Measurements from ENCODE around the gene MACF1.
"Not testable (repeated sequence)": the region's sequence is repeated elsewhere in the genome, so short reads cannot be mapped to it uniquely, and the experiment has no call there.

The MACF1 gene

GRCh38 chr1:39494671-39495410 lies 290.3 kb downstream of the MACF1 start:
- DNase-seq (ENCODE audit: low spot score) = no peak

- not testable (repeated sequence) for DNase-seq (ENCODE audit: low spot score)
Measured at GRCh38 chr1:39496520-39496919, 292.0 kb downstream of the MACF1 start.

- DNase-seq (ENCODE audit: low spot score) = no peak
Measured at GRCh38 chr1:39497585-39497984, 293.1 kb downstream of the MACF1 start.

- not testable (repeated sequence) for DNase-seq (ENCODE audit: low spot score)
Measured at GRCh38 chr1:39498096-39498710, 293.7 kb downstream of the MACF1 start.

- not testable (repeated sequence) for DNase-seq (ENCODE audit: low spot score)
Measured at GRCh38 chr1:39498821-39499220, 294.3 kb downstream of the MACF1 start.

GRCh38 chr1:39499668-39500067 lies 295.2 kb downstream of the MACF1 start:
- DNase-seq (ENCODE audit: low spot score) = no peak

GRCh38 chr1:39500862-39501389 lies 296.4 kb downstream of the MACF1 start:
- no peak for DNase-seq (ENCODE audit: low spot score)

- no peak for DNase-seq (ENCODE audit: low spot score)
Measured at GRCh38 chr1:39501666-39502065, 297.2 kb downstream of the MACF1 start.

- not testable (repeated sequence) for DNase-seq (ENCODE audit: low spot score)
Measured at GRCh38 chr1:39504436-39504835, 299.9 kb downstream of the MACF1 start.

- no peak for DNase-seq (ENCODE audit: low spot score)
Measured at GRCh38 chr1:39505289-39505688, 300.8 kb downstream of the MACF1 start.

- no peak for DNase-seq (ENCODE audit: low spot score)
Measured at GRCh38 chr1:39507230-39507928, 302.9 kb downstream of the MACF1 start.

GRCh38 chr1:39508266-39508665 lies 303.8 kb downstream of the MACF1 start:
- no peak for DNase-seq (ENCODE audit: low spot score)

- no peak for DNase-seq (ENCODE audit: low spot score)
Measured at GRCh38 chr1:39508857-39509305, 304.4 kb downstream of the MACF1 start.

GRCh38 chr1:39509360-39510009 lies 305.0 kb downstream of the MACF1 start:
- peak; percentile 82 for DNase-seq (ENCODE audit: low spot score)

- DNase-seq (ENCODE audit: low spot score) = not testable (repeated sequence)
Measured at GRCh38 chr1:39510570-39511186, 306.2 kb downstream of the MACF1 start.

GRCh38 chr1:39511477-39511876 lies 307.0 kb downstream of the MACF1 start:
- not testable (repeated sequence) for DNase-seq (ENCODE audit: low spot score)

- DNase-seq (ENCODE audit: low spot score) = not testable (repeated sequence)
Measured at GRCh38 chr1:39512234-39512847, 307.8 kb downstream of the MACF1 start.

GRCh38 chr1:39514710-39515124 lies 310.2 kb downstream of the MACF1 start:
- DNase-seq (ENCODE audit: low spot score) = not testable (repeated sequence)

- DNase-seq (ENCODE audit: low spot score) = not testable (repeated sequence)
Measured at GRCh38 chr1:39515131-39516086, 310.9 kb downstream of the MACF1 start.

- DNase-seq (ENCODE audit: low spot score) = not testable (repeated sequence)
Measured at GRCh38 chr1:39516841-39517240, 312.3 kb downstream of the MACF1 start.

Measured in left forelimb (tissue), 1 donor.